GM12801 (cell line): ENCODE data around the gene RBMS3.

Experiments
- TF ChIP-seq, protein P1 (sequence below): IDR thresholded peaks from one replicate; pipeline ENCODE4 v1.5.1; 2011; ENCODE audit warnings: control low read depth; ENCODE audit not compliant: insufficient read length; ENCODE audit errors: extremely low read depth

Gene RBMS3

GRCh38 chr3:29758108-29758433, 477.2 kb downstream of the RBMS3 start:
- TF ChIP-seq, protein P1, sequence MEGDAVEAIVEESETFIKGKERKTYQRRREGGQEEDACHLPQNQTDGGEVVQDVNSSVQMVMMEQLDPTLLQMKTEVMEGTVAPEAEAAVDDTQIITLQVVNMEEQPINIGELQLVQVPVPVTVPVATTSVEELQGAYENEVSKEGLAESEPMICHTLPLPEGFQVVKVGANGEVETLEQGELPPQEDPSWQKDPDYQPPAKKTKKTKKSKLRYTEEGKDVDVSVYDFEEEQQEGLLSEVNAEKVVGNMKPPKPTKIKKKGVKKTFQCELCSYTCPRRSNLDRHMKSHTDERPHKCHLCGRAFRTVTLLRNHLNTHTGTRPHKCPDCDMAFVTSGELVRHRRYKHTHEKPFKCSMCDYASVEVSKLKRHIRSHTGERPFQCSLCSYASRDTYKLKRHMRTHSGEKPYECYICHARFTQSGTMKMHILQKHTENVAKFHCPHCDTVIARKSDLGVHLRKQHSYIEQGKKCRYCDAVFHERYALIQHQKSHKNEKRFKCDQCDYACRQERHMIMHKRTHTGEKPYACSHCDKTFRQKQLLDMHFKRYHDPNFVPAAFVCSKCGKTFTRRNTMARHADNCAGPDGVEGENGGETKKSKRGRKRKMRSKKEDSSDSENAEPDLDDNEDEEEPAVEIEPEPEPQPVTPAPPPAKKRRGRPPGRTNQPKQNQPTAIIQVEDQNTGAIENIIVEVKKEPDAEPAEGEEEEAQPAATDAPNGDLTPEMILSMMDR = no peak

GRCh38 chr3:29758434-29759322, 477.8 kb downstream of the RBMS3 start:
- TF ChIP-seq, protein P1 = no peak

DNA sequence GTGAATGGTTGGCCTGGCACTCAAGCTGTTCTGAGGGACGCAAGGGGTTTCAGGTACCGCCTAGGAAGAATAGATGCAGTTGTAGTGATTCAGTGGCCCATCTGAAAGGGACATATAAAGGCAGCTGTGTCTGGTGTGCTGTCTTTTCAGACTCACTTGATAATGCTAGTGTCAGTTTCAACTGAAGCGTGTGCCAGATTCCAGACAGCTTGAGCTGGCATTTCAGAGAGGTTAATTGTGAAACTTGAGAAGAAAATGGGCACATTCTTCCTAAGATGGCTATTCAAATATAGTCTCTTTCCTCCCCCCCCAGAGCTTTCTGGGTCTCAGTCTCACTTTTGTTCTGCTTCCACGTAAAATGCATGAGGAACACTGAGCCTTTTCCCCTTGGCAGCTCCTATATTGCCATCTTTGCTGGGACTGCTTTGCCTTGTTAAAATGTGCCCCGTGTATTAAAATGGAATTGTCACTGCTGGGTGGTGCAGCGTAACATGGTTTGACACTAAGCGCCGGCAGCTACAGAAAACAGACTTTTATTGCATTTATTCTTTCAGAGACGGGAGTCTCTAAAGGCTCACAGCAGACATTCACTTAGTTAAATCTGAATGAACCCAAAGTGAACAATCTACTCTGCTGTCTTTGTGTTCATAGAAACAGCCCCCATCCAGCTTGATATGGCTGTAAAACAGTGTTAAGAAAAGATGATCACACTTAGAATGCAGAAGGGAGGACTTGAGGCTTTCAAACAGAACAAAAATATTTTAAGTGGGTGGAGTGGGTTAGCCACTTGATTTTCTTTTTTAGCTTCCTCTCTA, 478.7 kb downstream of the RBMS3 start:
- TF ChIP-seq, protein P1 = no peak

DNA sequence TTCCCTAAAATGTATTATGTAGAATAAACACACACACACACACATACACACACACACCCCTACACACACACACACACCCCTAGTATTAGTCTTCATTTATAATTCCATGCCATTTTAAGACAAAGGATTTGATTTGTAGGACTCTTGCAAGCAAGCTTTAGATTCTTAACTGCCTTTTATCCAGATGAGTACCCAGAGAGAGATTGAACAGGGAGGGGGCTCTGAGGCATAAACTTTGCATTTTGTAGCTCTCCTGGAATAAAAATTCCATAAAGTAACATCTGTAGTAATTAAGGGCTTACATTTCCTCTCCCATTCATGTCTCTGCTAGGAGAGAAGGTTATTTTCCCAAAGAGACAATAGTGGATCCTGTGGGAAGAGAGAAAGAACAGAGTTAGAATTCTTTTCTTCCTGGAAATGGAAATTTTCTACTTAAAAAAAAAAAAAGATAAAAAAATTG, 479.4 kb downstream of the RBMS3 start:
- TF ChIP-seq, protein P1 = no peak

DNA sequence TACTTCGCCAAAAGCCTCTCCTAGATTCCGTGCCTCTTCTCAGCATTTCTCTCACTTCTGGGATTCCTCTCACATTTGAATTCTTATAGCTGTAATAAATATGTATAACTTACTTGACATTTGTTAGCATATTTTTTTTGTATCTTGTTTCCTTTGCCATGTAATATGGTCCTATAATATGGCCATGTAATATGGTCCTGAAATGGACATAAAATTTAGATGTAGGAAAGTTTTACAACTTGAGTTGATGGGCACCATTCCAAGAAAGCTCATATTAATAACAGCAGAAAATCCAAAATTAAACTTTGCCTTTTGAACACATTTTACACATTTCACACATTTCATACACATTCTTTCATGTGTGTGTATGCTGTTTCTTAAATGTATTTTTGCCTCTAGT, 480.6 kb downstream of the RBMS3 start:
- TF ChIP-seq, protein P1 = no peak

DNA sequence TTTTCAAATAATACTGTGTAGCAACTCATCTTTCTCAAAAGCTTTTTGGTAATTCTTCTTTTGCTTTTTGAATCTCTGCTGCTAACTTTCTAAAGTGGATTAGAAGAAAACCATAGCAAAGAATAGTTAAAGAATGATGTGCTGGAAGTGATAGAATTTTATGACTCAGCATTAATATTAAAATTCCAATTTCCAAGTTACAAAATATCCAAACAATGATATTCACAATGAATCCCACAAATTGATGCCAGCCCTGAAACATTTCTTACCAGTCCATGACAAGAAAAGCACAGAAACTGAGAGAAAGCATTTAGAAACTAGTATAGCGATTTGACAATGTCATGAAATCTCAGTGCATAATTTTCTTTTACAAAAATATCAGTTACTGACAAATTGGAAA, 482.2 kb downstream of the RBMS3 start:
- TF ChIP-seq, protein P1 = no peak

DNA sequence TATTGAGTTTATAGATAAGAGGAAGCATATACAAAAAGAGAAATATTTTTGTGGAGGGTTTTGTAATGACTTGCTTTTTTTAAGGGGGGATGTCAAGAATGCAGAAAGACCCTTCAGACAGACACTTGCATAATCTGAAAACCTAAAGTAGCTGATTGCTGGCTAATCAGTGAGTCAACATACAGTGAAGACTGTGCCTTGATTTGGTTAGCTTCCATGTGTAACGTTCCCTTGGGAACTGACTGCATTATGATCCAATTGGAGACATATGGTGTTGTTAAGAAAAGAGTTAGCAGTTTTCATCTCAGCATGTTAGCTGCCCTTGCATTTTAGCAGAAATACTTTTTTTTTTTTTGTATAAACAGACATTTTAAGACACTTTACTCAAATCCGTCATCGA, 483.2 kb downstream of the RBMS3 start:
- TF ChIP-seq, protein P1 = no peak
